Endothelial cell of umbilical vein (primary cell): ENCODE measurements around the gene PLCD3. TPM values are rescaled to one million over a fixed set of nuclear protein-coding genes. Genes with fewer than 3 reads are reported as not detected.
A peak's percentile ranks its signal among the peaks of the same experiment; 100 is the strongest.

Source experiments
- BruUV-seq: library from RNA; stranded (reverse); fragments of 400-500 nt; replicated peaks from 2 replicates; lab custom pipeline; 2021; lab: Mats Ljungman, UMichigan
- CTCF ChIA-PET: fragments of 300-600, 350-600 bp; sonication (Branson Sonifier 250); formaldehyde crosslinking; loops from one replicate; lab custom pipeline; 2021; ENCODE audit warnings: antibody characterized with exemption, inconsistent platforms; lab: Charles Lee
- POLR2A ChIA-PET: fragments of 300-600, 350-600 bp; sonication (Branson Sonifier 250); formaldehyde crosslinking; loops from one replicate; lab custom pipeline; 2021; ENCODE audit warnings: antibody characterized with exemption, inconsistent platforms; lab: Charles Lee
- DNase-seq: peaks from one replicate; pipeline ENCODE4 v3.0.0-alpha.2; 2011; ENCODE audit warnings: low read depth, low spot score
- FAIRE-seq: peaks from 2 replicates; lab custom pipeline; 2011; peaks lifted over from hg19 to GRCh38; lab: Jason Lieb, UNC
- H2AFZ ChIP-seq: 2 replicates; pipeline ENCODE4 v1.6.0; 2012; ENCODE audit warnings: low read depth, low read length, control low read depth, inconsistent platforms
- H3K27ac ChIP-seq: 2 replicates; pipeline ENCODE4 v1.5.1; 2011; ENCODE audit warnings: low read depth, mild to moderate bottlenecking, control low read depth, low read length, moderate library complexity; ENCODE audit not compliant: insufficient read depth
- H3K27me3 ChIP-seq, 2 experiments: 2 replicates each; pipeline versions ENCODE4 v1.6.0 to v1.6.1; 2011; ENCODE audit warnings: low read length in 2 of 2, mixed read lengths in 1 of 2; ENCODE audit not compliant: control insufficient read depth in 2 of 2, insufficient read depth in 2 of 2
- H3K36me3 ChIP-seq, 2 experiments: 2 replicates in 1 of 2; 3 replicates in 1 of 2; pipeline ENCODE4 v1.5.1; 2011; ENCODE audit warnings: low read length in 2 of 2, mild to moderate bottlenecking in 1 of 2, moderate library complexity in 1 of 2; ENCODE audit not compliant: control insufficient read depth in 2 of 2, insufficient read depth in 2 of 2; ENCODE audit errors: extremely low read depth in 1 of 2
- H3K4me1 ChIP-seq: 3 replicates; pipeline ENCODE4 v1.5.1; 2011; ENCODE audit warnings: mild to moderate bottlenecking, low read length; ENCODE audit not compliant: control insufficient read depth, insufficient read depth; ENCODE audit errors: extremely low read depth
- H3K4me2 ChIP-seq: 2 replicates; pipeline ENCODE4 v1.6.1; 2011; ENCODE audit warnings: low read length, control low read depth, mixed read lengths; ENCODE audit not compliant: insufficient read depth
- H3K4me3 ChIP-seq, 3 experiments: fragments of 200-600 bp in 1 of 3; sonication (generic), shearing (Covaris generic) in 1 of 3; replicated peaks in 1 of 3; 2 replicates each; pipeline ENCODE4 v1.5.1; 2011 to 2016; ENCODE audit warnings: control low read depth in 3 of 3, low read length in 3 of 3, mild to moderate bottlenecking in 2 of 3, inconsistent platforms in 1 of 3, low read depth in 1 of 3, moderate library complexity in 1 of 3; ENCODE audit not compliant: insufficient read depth in 1 of 3
- H3K79me2 ChIP-seq: 2 replicates; pipeline ENCODE4 v1.6.0; 2012; ENCODE audit warnings: low read length, inconsistent platforms; ENCODE audit not compliant: control insufficient read depth, insufficient read depth
- H3K9ac ChIP-seq: replicated peaks from 2 replicates; pipeline ENCODE3; 2011; ENCODE audit warnings: low read length, control low read depth; ENCODE audit not compliant: insufficient read depth; ENCODE audit errors: extremely low read depth
- H3K9me1 ChIP-seq: replicated peaks from 3 replicates; pipeline ENCODE4 v1.6.0; 2011; ENCODE audit warnings: mild to moderate bottlenecking, low read length; ENCODE audit not compliant: control insufficient read depth, insufficient read depth; ENCODE audit errors: extremely low read depth
- H3K9me3 ChIP-seq: replicated peaks from 2 replicates; pipeline ENCODE4 v1.5.1; 2012; ENCODE audit warnings: low read length, inconsistent platforms; ENCODE audit not compliant: control insufficient read depth, insufficient read depth
- H4K20me1 ChIP-seq: replicated peaks from 2 replicates; pipeline ENCODE3; 2011; ENCODE audit warnings: mild to moderate bottlenecking, low read length; ENCODE audit not compliant: control insufficient read depth, insufficient read depth; ENCODE audit errors: extremely low read depth
- CTCF ChIP-seq, 2 donors: IDR thresholded peaks; 1 replicate in 1 of 2; 2 replicates in 1 of 2; pipeline ENCODE4 v1.5.1; 2011; ENCODE audit warnings: low read length in 2 of 2, mild to moderate bottlenecking in 2 of 2, moderate library complexity in 2 of 2, control low read depth in 1 of 2, inconsistent platforms in 1 of 2, low read depth in 1 of 2; ENCODE audit not compliant: insufficient read depth in 1 of 2; ENCODE audit errors: extremely low read depth in 1 of 2
- FOS ChIP-seq: IDR thresholded peaks from 2 replicates; pipeline ENCODE4 v1.6.1; 2011; ENCODE audit warnings: mild to moderate bottlenecking, low read length, moderate library complexity, borderline replicate concordance; ENCODE audit not compliant: insufficient read depth
- GATA2 ChIP-seq: IDR thresholded peaks from 2 replicates; pipeline ENCODE4 v1.7.0; 2011; ENCODE audit warnings: low read depth, mild to moderate bottlenecking, moderate library complexity, mixed read lengths, low read length; ENCODE audit not compliant: insufficient read length, insufficient read depth
- MAX ChIP-seq: IDR thresholded peaks from 2 replicates; pipeline ENCODE4 v1.6.1; 2011; ENCODE audit not compliant: insufficient read depth, insufficient read length
- MYC ChIP-seq: IDR thresholded peaks from one replicate; pipeline ENCODE4 v1.6.1; 2011; ENCODE audit warnings: mild to moderate bottlenecking, low read depth, low read length
- POLR2A ChIP-seq: IDR thresholded peaks from 2 replicates; pipeline ENCODE4 v1.6.1; 2012; ENCODE audit warnings: low read depth, mild to moderate bottlenecking, control low read depth, low read length
- POLR2AphosphoS5 ChIP-seq: IDR thresholded peaks from 2 replicates; pipeline ENCODE4 v1.6.1; 2012; ENCODE audit warnings: low read depth, mild to moderate bottlenecking, control low read depth, low read length, moderate library complexity; ENCODE audit not compliant: insufficient read depth
- dilution Hi-C: fragments of 300-500 bp; cut with MboI; formaldehyde crosslinking; loops from one replicate; pipeline ENCODE4 v1.15.0; 2019; ENCODE audit warnings: low sequenced_read_pairs; ENCODE audit not compliant: extremely low pct_ligation_motif_present
- intact Hi-C: fragments of 100-400 bp; cut with micrococcal nuclease; formaldehyde crosslinking; loops from one replicate; pipeline ENCODE4 v1.10.0; 2022
- polyA plus RNA-seq, 4 experiments: library from polyadenylated mRNA; depleted of rRNA in 3 of 4; stranded (reverse) in 3 of 4; unstranded in 1 of 4; fragments of >200 nt; gene quantifications; 2 replicates each; pipeline versions ENCODE4 v1.2.1 to v1.2.3, GENCODE V29; 2011 to 2012; ENCODE audit warnings: missing spikeins in 1 of 4
- total RNA-seq: library from RNA; stranded (reverse); gene quantifications from 2 replicates; pipeline ENCODE4 v1.2.3, GENCODE V29; 2021

Gene PLCD3
- total and polyA plus RNA-seq, 2 donors (not counting 3 experiments of a cell fraction or from before 2014, with no cell fraction given): 30.4 to 43.1 TPM

GRCh38 chr17:45061606-45062205, 70.6 kb downstream of the PLCD3 start:
- DNase-seq (no peak), FAIRE-seq (no peak)
- H3K27me3 ChIP-seq: no peaks in the 10 kb centered on the region
- dilution Hi-C loops (no loop called here), intact Hi-C loops (loop anchor here (1.0 to 2.0 kb wide), 2 partner anchors 10 to 71 kb away; partner anchors contain the start of genes DCAKD and PLCD3)
- no peaks in the 10 kb centered on the region for H3K36me3 ChIP-seq
- H3K4me1 ChIP-seq: peaks cover 23% of the 10 kb centered on the region
- CTCF ChIA-PET: interaction anchor here (1.0 to 2.1 kb wide), 7 partner anchors 10 to 141 kb away, joined by 3 to 9 read pairs (median 3); partner anchors contain the start of genes ACBD4 and HEXIM1
- H3K9ac ChIP-seq: peak overlapping the region; percentile 98
- peak overlapping the region; percentile 44 for H2AFZ ChIP-seq
- H4K20me1 ChIP-seq: no peaks in the 10 kb centered on the region
- peak overlapping the region; percentile 58 to 96 (median 95) for H3K4me3 ChIP-seq
- H3K27ac ChIP-seq: peak overlapping the region; percentile 90
- no peaks in the 10 kb centered on the region for H3K9me3 ChIP-seq
- peak overlapping the region; percentile 88 for H3K4me2 ChIP-seq
- POLR2A ChIA-PET: interaction anchor here (1.0 to 1.7 kb wide), 5 partner anchors 10 to 88 kb away, joined by 3 to 5 read pairs (median 3); partner anchors contain the start of gene HEXIM1
- peaks cover 56% of the 10 kb centered on the region for H3K79me2 ChIP-seq
- TF ChIP-seq POLR2A (peak; percentile 23), GATA2 (no peak)
- H3K9me1 ChIP-seq: no peaks in the 10 kb centered on the region
- BruUV-seq: TSS peak; percentile 70

GRCh38 chr17:45060797-45061605, 71.3 kb downstream of the PLCD3 start, which contains the start of gene NMT1:
TSS of gene NMT1 (plus strand) at chr17:45061317. CDS start at chr17:45061330, 13 bp downstream.
- Histone ChIP-seq H3K27ac (peak within 1 kb of the TSS; percentile 90), H3K9me1 (no peaks in the 10 kb centered on the region), H3K4me2 (peak within 1 kb of the TSS; percentile 88), H3K4me3 (peak within 1 kb of the TSS; percentile 58 to 96 (median 95)), H4K20me1 (no peaks in the 10 kb centered on the region), H3K4me1 (peaks cover 21% of the 10 kb centered on the region), H3K9ac (peak within 1 kb of the TSS; percentile 98), H3K79me2 (peaks cover 50% of the 10 kb centered on the region), H3K27me3 (no peaks in the 10 kb centered on the region), H3K9me3 (no peaks in the 10 kb centered on the region), H3K36me3 (no peaks in the 10 kb centered on the region), H2AFZ (peak within 1 kb of the TSS; percentile 79)
- intact Hi-C loops: loop anchor here (1.0 to 2.0 kb wide), 2 partner anchors 10 to 72 kb away; partner anchors contain the start of genes DCAKD and PLCD3
- POLR2A ChIA-PET: interaction anchor here (1.0 to 1.7 kb wide), 6 partner anchors 9 to 89 kb away, joined by 3 to 5 read pairs (median 4); partner anchors contain the start of gene HEXIM1
- BruUV-seq: no TSS peak
- peak; percentile 100 for FAIRE-seq
- DNase-seq: peak; percentile 100
- CTCF ChIA-PET: interaction anchor here (1.0 to 2.1 kb wide), 8 partner anchors 10 to 141 kb away, joined by 3 to 9 read pairs (median 4); partner anchors contain the start of genes ACBD4, DCAKD and HEXIM1
- dilution Hi-C loops: no loop called here
- TF ChIP-seq MAX (no peak), MYC (peak; percentile 71), POLR2A (peak; percentile 89), POLR2AphosphoS5 (peak; percentile 81), FOS (no peak), CTCF (IDR thresholded peaks at IDR 0.05; ENCODE audit: extremely low read depth in 1 of 2, insufficient read depth in 1 of 2, low read depth in 1 of 2, low read length in 2 of 2) (no peak)
